ENCODE data around the gene MYO1F.

DNA sequence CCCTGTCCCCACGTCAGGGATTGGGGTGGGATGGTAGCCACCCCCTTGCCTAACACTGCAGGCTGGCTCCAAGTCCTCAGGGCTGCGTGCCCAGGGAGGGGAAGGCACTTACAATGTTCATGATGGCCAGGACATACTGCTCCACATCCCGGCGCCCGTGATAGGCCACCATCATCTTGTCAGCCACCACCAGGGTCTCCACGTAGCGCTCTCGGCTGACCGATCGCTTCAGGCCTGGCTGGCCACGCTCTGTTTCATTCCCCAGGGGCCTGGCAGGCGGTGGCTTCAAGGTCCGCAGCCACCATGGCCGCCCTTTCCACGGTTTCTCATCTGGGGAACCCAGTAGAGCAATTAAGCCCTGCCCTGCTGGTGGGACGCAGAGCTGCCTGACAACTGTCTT is 23.6 kb upstream of the MYO1F start:
- TF ChIP-seq POLR2AphosphoS5 (IDR thresholded peaks at IDR 0.05; ENCODE audit: low read depth, low read length): no peak
- TF ChIP-seq POLR2A (IDR thresholded peaks at IDR 0.05; ENCODE audit: low read depth, low read length): no peak
- TF ChIP-seq TAF1 (IDR thresholded peaks at IDR 0.05; ENCODE audit: borderline replicate concordance, low read depth, low read length): no peak

Data from GM12892 (cell line).